GM23338 (cell line): ENCODE measurements around the gene NPFF. TPM values are rescaled to one million over a fixed set of nuclear protein-coding genes. Genes with fewer than 3 reads are reported as not detected.

Experiments used
- ATAC-seq: fragments of 200-7000 bp; cut with Tn5 transposase; 3 replicates; pipeline ENCODE4 v1.9.1; 2020
- DNase-seq: peaks from one replicate; pipeline ENCODE4 v3.0.0-alpha.2; 2015; ENCODE audit warnings: low spot score
- H2AFZ ChIP-seq: fragments of 200-600 bp; sonication (generic); 2 replicates; pipeline ENCODE4 v1.8.0; 2016; ENCODE audit warnings: antibody characterized with exemption, mild to moderate bottlenecking, moderate library complexity
- H3F3A ChIP-seq: fragments of 200-600 bp; sonication (generic); replicated peaks from 2 replicates; pipeline ENCODE4 v1.8.0; 2017; ENCODE audit warnings: antibody characterized with exemption, mixed run types, low read depth
- H3K27ac ChIP-seq: fragments of 200-600 bp; sonication (generic); 2 replicates; pipeline ENCODE4 v1.6.1; 2016; ENCODE audit warnings: low read depth
- H3K27me3 ChIP-seq: fragments of 200-600 bp; sonication (generic); 2 replicates; pipeline ENCODE4 v1.8.0; 2016; ENCODE audit warnings: mild to moderate bottlenecking, mixed run types, moderate library complexity; ENCODE audit not compliant: insufficient read depth
- H3K36me3 ChIP-seq: fragments of 200-600 bp; sonication (generic); 2 replicates; pipeline ENCODE4 v1.8.0; 2016; ENCODE audit warnings: mild to moderate bottlenecking; ENCODE audit not compliant: insufficient read depth
- H3K4me1 ChIP-seq: fragments of 200-600 bp; sonication (generic); 2 replicates; pipeline ENCODE4 v1.8.0; 2016; ENCODE audit warnings: mild to moderate bottlenecking, moderate library complexity; ENCODE audit not compliant: insufficient read depth
- H3K4me2 ChIP-seq: fragments of 200-600 bp; sonication (generic); 2 replicates; pipeline ENCODE4 v1.7.1; 2017; ENCODE audit warnings: mixed run types
- H3K4me3 ChIP-seq: fragments of 200-600 bp; sonication (generic); 2 replicates; pipeline ENCODE4 v1.6.1; 2016; ENCODE audit warnings: mixed run types
- H3K79me2 ChIP-seq: fragments of 200-600 bp; sonication (generic); replicated peaks from 2 replicates; pipeline ENCODE4 v1.8.0; 2017; ENCODE audit warnings: mild to moderate bottlenecking; ENCODE audit not compliant: insufficient read depth
- H3K9me2 ChIP-seq: fragments of 200-600 bp; sonication (generic); 2 replicates; pipeline ENCODE4 v1.8.0; 2017; ENCODE audit not compliant: insufficient read depth
- H4K20me1 ChIP-seq: fragments of 200-600 bp; sonication (generic); replicated peaks from 2 replicates; pipeline ENCODE4 v1.8.0; 2017; ENCODE audit warnings: mild to moderate bottlenecking; ENCODE audit not compliant: insufficient read depth
- H3K27ac Mint-ChIP-seq: 2 replicates; pipeline ENCODE4 v1.8.0; 2020; ENCODE audit warnings: inconsistent platforms, mild to moderate bottlenecking, moderate library complexity, mixed read lengths
- H3K27me3 Mint-ChIP-seq: 3 replicates; pipeline ENCODE4 v1.8.0; 2022; ENCODE audit warnings: low read depth, mild to moderate bottlenecking, moderate library complexity, mixed read lengths, inconsistent platforms; ENCODE audit not compliant: insufficient read depth, poor library complexity
- H3K36me3 Mint-ChIP-seq: 3 replicates; pipeline ENCODE4 v1.8.0; 2021; ENCODE audit warnings: low read depth, mild to moderate bottlenecking, inconsistent platforms, moderate library complexity, mixed read lengths
- H3K4me1 Mint-ChIP-seq: 3 replicates; pipeline ENCODE4 v1.8.0; 2020; ENCODE audit warnings: mild to moderate bottlenecking, inconsistent platforms, mixed read lengths
- H3K4me3 Mint-ChIP-seq: 3 replicates; pipeline ENCODE4 v1.8.0; 2021; ENCODE audit warnings: moderate library complexity, mild to moderate bottlenecking, inconsistent platforms, mixed read lengths
- H3K9me3 Mint-ChIP-seq: 3 replicates; pipeline ENCODE4 v1.8.0; 2020; ENCODE audit warnings: moderate library complexity, mild to moderate bottlenecking, inconsistent platforms, mixed read lengths
- CREB1 ChIP-seq: fragments of 250-450 bp; sonication (Bioruptor Pico); IDR thresholded peaks from 2 replicates; pipeline ENCODE4 v1.5.0; 2020; ENCODE audit warnings: low read depth, mild to moderate bottlenecking, moderate library complexity
- EZH2 ChIP-seq: fragments of 200-600 bp; sonication (generic); IDR thresholded peaks from one replicate; pipeline ENCODE4 v1.8.0; 2017; ENCODE audit warnings: antibody characterized with exemption, mild to moderate bottlenecking, low read depth; ENCODE audit not compliant: unreplicated experiment
- EZH2phosphoT487 ChIP-seq: fragments of 200-600 bp; sonication (generic); IDR thresholded peaks from one replicate; pipeline ENCODE4 v1.8.1; 2018; ENCODE audit warnings: antibody characterized with exemption; ENCODE audit not compliant: unreplicated experiment
- JUNB ChIP-seq: IDR thresholded peaks from one replicate; pipeline ENCODE4 v1.6.1; 2016; ENCODE audit warnings: antibody characterized with exemption; ENCODE audit not compliant: unreplicated experiment
- NANOG ChIP-seq: IDR thresholded peaks from 2 replicates; pipeline ENCODE4 v1.6.1; 2016; ENCODE audit warnings: antibody characterized with exemption, borderline replicate concordance
- POLR2AphosphoS5 ChIP-seq: IDR thresholded peaks from 2 replicates; pipeline ENCODE4 v1.6.1; 2016; ENCODE audit warnings: antibody characterized with exemption, low read depth
- STAT1 ChIP-seq: IDR thresholded peaks from one replicate; pipeline ENCODE4 v1.6.1; 2016; ENCODE audit warnings: antibody characterized with exemption; ENCODE audit not compliant: unreplicated experiment
- ZNF114 ChIP-seq: fragments of 250-450 bp; sonication (Bioruptor Pico); IDR thresholded peaks from 2 replicates; pipeline ENCODE4 v1.5.0; 2020; ENCODE audit warnings: mild to moderate bottlenecking, moderate library complexity
- ZNF331 ChIP-seq: fragments of 250-450 bp; sonication (Bioruptor Pico); IDR thresholded peaks from 2 replicates; pipeline ENCODE4 v1.5.0; 2020; ENCODE audit warnings: low read depth, mild to moderate bottlenecking, moderate library complexity
- polyA plus RNA-seq: library from polyadenylated mRNA; unstranded; fragments of >200 nt; fragmentation: Nextera tagmentation; extraction: Ambion mirVana; gene quantifications from 2 replicates; pipeline ENCODE4 v1.2.1, GENCODE V29; 2016
- total RNA-seq: library from RNA; depleted of rRNA; stranded (reverse); fragments of >200 nt; shearing (Covaris generic); gene quantifications from 2 replicates; pipeline ENCODE4 v1.2.3, GENCODE V29; 2014
- TF ChIP-seq, protein P1 (sequence below): fragments of 250-450 bp; sonication (Bioruptor Pico); IDR thresholded peaks from 2 replicates; pipeline ENCODE4 v1.5.0; 2020; ENCODE audit warnings: mild to moderate bottlenecking, moderate library complexity
- TF ChIP-seq, protein P2 (sequence below): IDR thresholded peaks from 2 replicates; pipeline ENCODE4 v1.6.1; 2016; ENCODE audit warnings: antibody characterized with exemption
- TF ChIP-seq, protein P3 (sequence below): IDR thresholded peaks from one replicate; pipeline ENCODE4 v1.6.1; 2018; ENCODE audit warnings: antibody characterized with exemption; ENCODE audit not compliant: unreplicated experiment
- TF ChIP-seq, protein P4 (sequence below), 2 experiments: fragments of 200-600 bp in 1 of 2; sonication (generic) in 1 of 2; conservative IDR thresholded peaks; 2 replicates each; pipeline versions ENCODE4 v1.5.1 to v1.6.1; 2016 to 2017; ENCODE audit warnings: antibody characterized with exemption in 2 of 2, low read depth in 2 of 2, mild to moderate bottlenecking in 2 of 2, moderate library complexity in 1 of 2

NPFF gene
- total and polyA plus RNA-seq, 2 experiments from 2014 or later: 0.69 to 0.71 TPM

DNA sequence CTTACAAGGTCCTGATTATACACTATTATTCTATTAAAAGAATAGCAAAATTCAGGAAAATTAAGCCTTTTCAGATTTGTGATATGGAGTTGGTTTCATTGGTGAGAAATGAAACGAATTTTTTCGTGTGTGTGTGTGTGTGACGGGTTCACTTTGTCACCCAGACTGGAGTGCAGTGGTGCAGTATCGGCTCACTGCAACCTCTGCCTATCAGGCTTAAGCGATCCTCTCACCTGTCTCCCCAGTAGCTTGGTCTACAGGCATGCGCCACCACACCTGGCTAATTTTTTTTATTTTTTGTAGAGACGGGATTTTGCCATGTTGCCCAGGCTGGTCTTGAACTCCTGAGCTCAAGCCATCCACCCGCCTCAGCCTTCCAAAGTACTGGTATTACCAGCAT lies 45.7 kb downstream of the NPFF start:
- Histone ChIP-seq H3K36me3 (peaks cover 97% of the 10 kb centered on the region), H4K20me1 (peaks cover 88% of the 10 kb centered on the region), H3K4me1 (peaks cover 11% of the 10 kb centered on the region; the same call in 1 of the 2 replicates), H3K79me2 (peaks cover 97% of the 10 kb centered on the region), H3K27me3 (no peaks in the 10 kb centered on the region), H3K27ac (no peak overlapping the region), H3K4me2 (no peak overlapping the region), H3K9me2 (no peaks in the 10 kb centered on the region), H3F3A (peaks cover 61% of the 10 kb centered on the region), H3K4me3 (no peak overlapping the region), H2AFZ (no peak overlapping the region)
- Mint-ChIP-seq H3K36me3 (peaks cover 99% of the 10 kb centered on the region), H3K27ac (no peak overlapping the region), H3K4me1 (peaks cover 51% of the 10 kb centered on the region), H3K9me3 (no peaks in the 10 kb centered on the region), H3K4me3 (no peak overlapping the region), H3K27me3 (peaks cover 9% of the 10 kb centered on the region)
- no peak for DNase-seq
- TF ChIP-seq, protein P1, sequence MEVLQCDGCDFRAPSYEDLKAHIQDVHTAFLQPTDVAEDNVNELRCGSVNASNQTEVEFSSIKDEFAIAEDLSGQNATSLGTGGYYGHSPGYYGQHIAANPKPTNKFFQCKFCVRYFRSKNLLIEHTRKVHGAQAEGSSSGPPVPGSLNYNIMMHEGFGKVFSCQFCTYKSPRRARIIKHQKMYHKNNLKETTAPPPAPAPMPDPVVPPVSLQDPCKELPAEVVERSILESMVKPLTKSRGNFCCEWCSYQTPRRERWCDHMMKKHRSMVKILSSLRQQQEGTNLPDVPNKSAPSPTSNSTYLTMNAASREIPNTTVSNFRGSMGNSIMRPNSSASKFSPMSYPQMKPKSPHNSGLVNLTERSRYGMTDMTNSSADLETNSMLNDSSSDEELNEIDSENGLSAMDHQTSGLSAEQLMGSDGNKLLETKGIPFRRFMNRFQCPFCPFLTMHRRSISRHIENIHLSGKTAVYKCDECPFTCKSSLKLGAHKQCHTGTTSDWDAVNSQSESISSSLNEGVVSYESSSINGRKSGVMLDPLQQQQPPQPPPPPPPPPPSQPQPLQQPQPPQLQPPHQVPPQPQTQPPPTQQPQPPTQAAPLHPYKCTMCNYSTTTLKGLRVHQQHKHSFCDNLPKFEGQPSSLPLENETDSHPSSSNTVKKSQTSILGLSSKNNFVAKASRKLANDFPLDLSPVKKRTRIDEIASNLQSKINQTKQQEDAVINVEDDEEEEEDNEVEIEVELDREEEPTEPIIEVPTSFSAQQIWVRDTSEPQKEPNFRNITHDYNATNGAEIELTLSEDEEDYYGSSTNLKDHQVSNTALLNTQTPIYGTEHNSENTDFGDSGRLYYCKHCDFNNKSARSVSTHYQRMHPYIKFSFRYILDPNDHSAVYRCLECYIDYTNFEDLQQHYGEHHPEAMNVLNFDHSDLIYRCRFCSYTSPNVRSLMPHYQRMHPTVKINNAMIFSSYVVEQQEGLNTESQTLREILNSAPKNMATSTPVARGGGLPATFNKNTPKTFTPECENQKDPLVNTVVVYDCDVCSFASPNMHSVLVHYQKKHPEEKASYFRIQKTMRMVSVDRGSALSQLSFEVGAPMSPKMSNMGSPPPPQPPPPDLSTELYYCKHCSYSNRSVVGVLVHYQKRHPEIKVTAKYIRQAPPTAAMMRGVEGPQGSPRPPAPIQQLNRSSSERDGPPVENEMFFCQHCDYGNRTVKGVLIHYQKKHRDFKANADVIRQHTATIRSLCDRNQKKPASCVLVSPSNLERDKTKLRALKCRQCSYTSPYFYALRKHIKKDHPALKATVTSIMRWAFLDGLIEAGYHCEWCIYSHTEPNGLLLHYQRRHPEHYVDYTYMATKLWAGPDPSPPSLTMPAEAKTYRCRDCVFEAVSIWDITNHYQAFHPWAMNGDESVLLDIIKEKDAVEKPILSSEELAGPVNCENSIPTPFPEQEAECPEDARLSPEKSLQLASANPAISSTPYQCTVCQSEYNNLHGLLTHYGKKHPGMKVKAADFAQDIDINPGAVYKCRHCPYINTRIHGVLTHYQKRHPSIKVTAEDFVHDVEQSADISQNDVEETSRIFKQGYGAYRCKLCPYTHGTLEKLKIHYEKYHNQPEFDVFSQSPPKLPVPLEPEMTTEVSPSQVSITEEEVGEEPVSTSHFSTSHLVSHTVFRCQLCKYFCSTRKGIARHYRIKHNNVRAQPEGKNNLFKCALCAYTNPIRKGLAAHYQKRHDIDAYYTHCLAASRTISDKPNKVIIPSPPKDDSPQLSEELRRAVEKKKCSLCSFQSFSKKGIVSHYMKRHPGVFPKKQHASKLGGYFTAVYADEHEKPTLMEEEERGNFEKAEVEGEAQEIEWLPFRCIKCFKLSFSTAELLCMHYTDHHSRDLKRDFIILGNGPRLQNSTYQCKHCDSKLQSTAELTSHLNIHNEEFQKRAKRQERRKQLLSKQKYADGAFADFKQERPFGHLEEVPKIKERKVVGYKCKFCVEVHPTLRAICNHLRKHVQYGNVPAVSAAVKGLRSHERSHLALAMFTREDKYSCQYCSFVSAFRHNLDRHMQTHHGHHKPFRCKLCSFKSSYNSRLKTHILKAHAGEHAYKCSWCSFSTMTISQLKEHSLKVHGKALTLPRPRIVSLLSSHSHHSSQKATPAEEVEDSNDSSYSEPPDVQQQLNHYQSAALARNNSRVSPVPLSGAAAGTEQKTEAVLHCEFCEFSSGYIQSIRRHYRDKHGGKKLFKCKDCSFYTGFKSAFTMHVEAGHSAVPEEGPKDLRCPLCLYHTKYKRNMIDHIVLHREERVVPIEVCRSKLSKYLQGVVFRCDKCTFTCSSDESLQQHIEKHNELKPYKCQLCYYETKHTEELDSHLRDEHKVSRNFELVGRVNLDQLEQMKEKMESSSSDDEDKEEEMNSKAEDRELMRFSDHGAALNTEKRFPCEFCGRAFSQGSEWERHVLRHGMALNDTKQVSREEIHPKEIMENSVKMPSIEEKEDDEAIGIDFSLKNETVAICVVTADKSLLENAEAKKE (CRISPR knock-in tag): no peak
- TF ChIP-seq JUNB (no peak), CREB1 (CRISPR knock-in tag) (no peak), POLR2AphosphoS5 (no peak), STAT1 (no peak), ZNF331 (CRISPR knock-in tag) (no peak), NANOG (no peak), EZH2 (no peak), ZNF114 (CRISPR knock-in tag) (no peak), EZH2phosphoT487 (no peak)
- TF ChIP-seq, protein P2, sequence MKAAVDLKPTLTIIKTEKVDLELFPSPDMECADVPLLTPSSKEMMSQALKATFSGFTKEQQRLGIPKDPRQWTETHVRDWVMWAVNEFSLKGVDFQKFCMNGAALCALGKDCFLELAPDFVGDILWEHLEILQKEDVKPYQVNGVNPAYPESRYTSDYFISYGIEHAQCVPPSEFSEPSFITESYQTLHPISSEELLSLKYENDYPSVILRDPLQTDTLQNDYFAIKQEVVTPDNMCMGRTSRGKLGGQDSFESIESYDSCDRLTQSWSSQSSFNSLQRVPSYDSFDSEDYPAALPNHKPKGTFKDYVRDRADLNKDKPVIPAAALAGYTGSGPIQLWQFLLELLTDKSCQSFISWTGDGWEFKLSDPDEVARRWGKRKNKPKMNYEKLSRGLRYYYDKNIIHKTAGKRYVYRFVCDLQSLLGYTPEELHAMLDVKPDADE: no peak
- TF ChIP-seq, protein P3, sequence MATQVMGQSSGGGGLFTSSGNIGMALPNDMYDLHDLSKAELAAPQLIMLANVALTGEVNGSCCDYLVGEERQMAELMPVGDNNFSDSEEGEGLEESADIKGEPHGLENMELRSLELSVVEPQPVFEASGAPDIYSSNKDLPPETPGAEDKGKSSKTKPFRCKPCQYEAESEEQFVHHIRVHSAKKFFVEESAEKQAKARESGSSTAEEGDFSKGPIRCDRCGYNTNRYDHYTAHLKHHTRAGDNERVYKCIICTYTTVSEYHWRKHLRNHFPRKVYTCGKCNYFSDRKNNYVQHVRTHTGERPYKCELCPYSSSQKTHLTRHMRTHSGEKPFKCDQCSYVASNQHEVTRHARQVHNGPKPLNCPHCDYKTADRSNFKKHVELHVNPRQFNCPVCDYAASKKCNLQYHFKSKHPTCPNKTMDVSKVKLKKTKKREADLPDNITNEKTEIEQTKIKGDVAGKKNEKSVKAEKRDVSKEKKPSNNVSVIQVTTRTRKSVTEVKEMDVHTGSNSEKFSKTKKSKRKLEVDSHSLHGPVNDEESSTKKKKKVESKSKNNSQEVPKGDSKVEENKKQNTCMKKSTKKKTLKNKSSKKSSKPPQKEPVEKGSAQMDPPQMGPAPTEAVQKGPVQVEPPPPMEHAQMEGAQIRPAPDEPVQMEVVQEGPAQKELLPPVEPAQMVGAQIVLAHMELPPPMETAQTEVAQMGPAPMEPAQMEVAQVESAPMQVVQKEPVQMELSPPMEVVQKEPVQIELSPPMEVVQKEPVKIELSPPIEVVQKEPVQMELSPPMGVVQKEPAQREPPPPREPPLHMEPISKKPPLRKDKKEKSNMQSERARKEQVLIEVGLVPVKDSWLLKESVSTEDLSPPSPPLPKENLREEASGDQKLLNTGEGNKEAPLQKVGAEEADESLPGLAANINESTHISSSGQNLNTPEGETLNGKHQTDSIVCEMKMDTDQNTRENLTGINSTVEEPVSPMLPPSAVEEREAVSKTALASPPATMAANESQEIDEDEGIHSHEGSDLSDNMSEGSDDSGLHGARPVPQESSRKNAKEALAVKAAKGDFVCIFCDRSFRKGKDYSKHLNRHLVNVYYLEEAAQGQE: no peak
- TF ChIP-seq, protein P4, sequence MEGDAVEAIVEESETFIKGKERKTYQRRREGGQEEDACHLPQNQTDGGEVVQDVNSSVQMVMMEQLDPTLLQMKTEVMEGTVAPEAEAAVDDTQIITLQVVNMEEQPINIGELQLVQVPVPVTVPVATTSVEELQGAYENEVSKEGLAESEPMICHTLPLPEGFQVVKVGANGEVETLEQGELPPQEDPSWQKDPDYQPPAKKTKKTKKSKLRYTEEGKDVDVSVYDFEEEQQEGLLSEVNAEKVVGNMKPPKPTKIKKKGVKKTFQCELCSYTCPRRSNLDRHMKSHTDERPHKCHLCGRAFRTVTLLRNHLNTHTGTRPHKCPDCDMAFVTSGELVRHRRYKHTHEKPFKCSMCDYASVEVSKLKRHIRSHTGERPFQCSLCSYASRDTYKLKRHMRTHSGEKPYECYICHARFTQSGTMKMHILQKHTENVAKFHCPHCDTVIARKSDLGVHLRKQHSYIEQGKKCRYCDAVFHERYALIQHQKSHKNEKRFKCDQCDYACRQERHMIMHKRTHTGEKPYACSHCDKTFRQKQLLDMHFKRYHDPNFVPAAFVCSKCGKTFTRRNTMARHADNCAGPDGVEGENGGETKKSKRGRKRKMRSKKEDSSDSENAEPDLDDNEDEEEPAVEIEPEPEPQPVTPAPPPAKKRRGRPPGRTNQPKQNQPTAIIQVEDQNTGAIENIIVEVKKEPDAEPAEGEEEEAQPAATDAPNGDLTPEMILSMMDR (conservative IDR thresholded peaks at IDR 0.05; ENCODE audit: low read depth in 2 of 2): no peak
- no peak for ATAC-seq
